Measurements from ENCODE around the gene BTBD6. TPM values are rescaled to one million over a fixed set of nuclear protein-coding genes. Genes with fewer than 3 reads are reported as not detected.

BTBD6 gene
- total RNA-seq, 1 experiment from 2014 or later = 58.9 TPM

GRCh38 chr14:105212541-105213300 is 35.6 kb upstream of the BTBD6 start:
- Histone ChIP-seq H3K4me2 (ENCODE audit: low read depth, low read length, poor library complexity, severe bottlenecking) (no peak overlapping the region), H3K9ac (ENCODE audit: low read length) (no peak overlapping the region), H3K4me3 (ENCODE audit: low read length) (no peak overlapping the region), H3K27ac (ENCODE audit: low read length) (no peak overlapping the region), H3K36me3 (ENCODE audit: insufficient read depth, low read length) (no peaks in the 10 kb centered on the region), H3K79me2 (ENCODE audit: low read length) (no peaks in the 10 kb centered on the region), H4K20me1 (ENCODE audit: insufficient read depth, low read depth, low read length) (0 out of 2 replicates have a peak, but pooled peaks cover 4% of the 10 kb centered on the region), H3K27me3 (ENCODE audit: low read length) (no peaks in the 10 kb centered on the region), H3K9me3 (ENCODE audit: low read length) (no peaks in the 10 kb centered on the region), H3K4me1 (ENCODE audit: low read length) (no peaks in the 10 kb centered on the region), H2AFZ (ENCODE audit: low read length) (no peak overlapping the region), H3K9me2 (replicated peaks; ENCODE audit: insufficient read depth, low read length) (no peaks in the 10 kb centered on the region)
- no peak for DNase-seq

- Histone ChIP-seq H4K20me1 (ENCODE audit: insufficient read depth, low read depth, low read length) (0 out of 2 replicates have a peak, but pooled peaks cover 4% of the 10 kb centered on the region), H3K79me2 (ENCODE audit: low read length) (no peaks in the 10 kb centered on the region), H3K4me2 (ENCODE audit: low read depth, low read length, poor library complexity, severe bottlenecking) (no peak overlapping the region), H3K9me3 (ENCODE audit: low read length) (no peaks in the 10 kb centered on the region), H3K27ac (ENCODE audit: low read length) (no peak overlapping the region), H3K4me1 (ENCODE audit: low read length) (no peaks in the 10 kb centered on the region), H3K9me2 (replicated peaks; ENCODE audit: insufficient read depth, low read length) (no peaks in the 10 kb centered on the region), H3K9ac (ENCODE audit: low read length) (no peak overlapping the region), H2AFZ (ENCODE audit: low read length) (no peak overlapping the region), H3K4me3 (ENCODE audit: low read length) (no peak overlapping the region), H3K36me3 (ENCODE audit: insufficient read depth, low read length) (no peaks in the 10 kb centered on the region), H3K27me3 (ENCODE audit: low read length) (no peaks in the 10 kb centered on the region)
- DNase-seq = no peak
Measured at GRCh38 chr14:105213361-105213760, 35.0 kb upstream of the BTBD6 start.

- Histone ChIP-seq H3K79me2 (ENCODE audit: low read length) (no peaks in the 10 kb centered on the region), H3K36me3 (ENCODE audit: insufficient read depth, low read length) (no peaks in the 10 kb centered on the region), H4K20me1 (ENCODE audit: insufficient read depth, low read depth, low read length) (0 out of 2 replicates have a peak, but pooled peaks cover 4% of the 10 kb centered on the region), H3K9me3 (ENCODE audit: low read length) (no peaks in the 10 kb centered on the region), H3K27me3 (ENCODE audit: low read length) (no peaks in the 10 kb centered on the region), H2AFZ (ENCODE audit: low read length) (no peak overlapping the region), H3K9ac (ENCODE audit: low read length) (no peak overlapping the region), H3K27ac (ENCODE audit: low read length) (no peak overlapping the region), H3K4me1 (ENCODE audit: low read length) (no peaks in the 10 kb centered on the region), H3K4me3 (ENCODE audit: low read length) (no peak overlapping the region), H3K9me2 (replicated peaks; ENCODE audit: insufficient read depth, low read length) (no peaks in the 10 kb centered on the region), H3K4me2 (ENCODE audit: low read depth, low read length, poor library complexity, severe bottlenecking) (no peak overlapping the region)
- DNase-seq = no peak
Measured at GRCh38 chr14:105214324-105214915, 33.9 kb upstream of the BTBD6 start.

DNA sequence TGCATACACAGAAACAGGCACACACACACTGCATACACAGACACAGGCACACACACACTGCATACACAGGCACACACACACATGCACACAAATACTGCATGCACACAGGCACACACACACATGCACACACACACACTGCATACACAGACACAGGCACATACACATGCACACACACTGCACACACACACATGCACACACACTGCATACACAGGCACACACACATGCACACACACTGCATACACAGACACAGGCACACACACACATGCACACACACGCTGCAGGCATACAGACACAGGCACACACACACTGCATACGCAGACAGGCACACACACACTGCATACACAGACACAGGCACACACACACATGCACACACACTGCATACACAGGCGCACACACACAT is 32.7 kb upstream of the BTBD6 start:
- no peaks in the 10 kb centered on the region for H4K20me1 ChIP-seq (ENCODE audit: insufficient read depth, low read depth, low read length)

GRCh38 chr14:105216490-105217247 is 31.7 kb upstream of the BTBD6 start:
- no peaks in the 10 kb centered on the region for H3K36me3 ChIP-seq (ENCODE audit: insufficient read depth, low read length)
- H3K4me3 ChIP-seq (ENCODE audit: low read length) = no peak overlapping the region
- H3K9me3 ChIP-seq (ENCODE audit: low read length) = no peaks in the 10 kb centered on the region

More for the DNA sequence above, 32.7 kb upstream of the BTBD6 start:
- Histone ChIP-seq H3K79me2 (ENCODE audit: low read length) (no peaks in the 10 kb centered on the region), H3K27me3 (ENCODE audit: low read length) (no peaks in the 10 kb centered on the region), H2AFZ (ENCODE audit: low read length) (no peak overlapping the region), H3K9me2 (replicated peaks; ENCODE audit: insufficient read depth, low read length) (no peaks in the 10 kb centered on the region), H3K4me1 (ENCODE audit: low read length) (no peaks in the 10 kb centered on the region), H3K36me3 (ENCODE audit: insufficient read depth, low read length) (no peaks in the 10 kb centered on the region), H3K4me2 (ENCODE audit: low read depth, low read length, poor library complexity, severe bottlenecking) (no peak overlapping the region), H3K27ac (ENCODE audit: low read length) (no peak overlapping the region), H3K9ac (ENCODE audit: low read length) (no peak overlapping the region), H3K4me3 (ENCODE audit: low read length) (no peak overlapping the region), H3K9me3 (ENCODE audit: low read length) (no peaks in the 10 kb centered on the region)
- DNase-seq = no peak

GRCh38 chr14:105217774-105218173 is 30.6 kb upstream of the BTBD6 start:
- Histone ChIP-seq H3K4me3 (ENCODE audit: low read length) (no peak overlapping the region), H3K4me1 (ENCODE audit: low read length) (no peaks in the 10 kb centered on the region), H3K4me2 (ENCODE audit: low read depth, low read length, poor library complexity, severe bottlenecking) (no peak overlapping the region), H3K79me2 (ENCODE audit: low read length) (no peaks in the 10 kb centered on the region), H3K9me3 (ENCODE audit: low read length) (no peaks in the 10 kb centered on the region), H3K9me2 (replicated peaks; ENCODE audit: insufficient read depth, low read length) (no peaks in the 10 kb centered on the region), H3K27ac (ENCODE audit: low read length) (no peak overlapping the region), H3K36me3 (ENCODE audit: insufficient read depth, low read length) (no peaks in the 10 kb centered on the region), H2AFZ (ENCODE audit: low read length) (no peak overlapping the region), H3K9ac (ENCODE audit: low read length) (no peak overlapping the region), H3K27me3 (ENCODE audit: low read length) (no peaks in the 10 kb centered on the region), H4K20me1 (ENCODE audit: insufficient read depth, low read depth, low read length) (no peaks in the 10 kb centered on the region)
- no peak for DNase-seq

More at GRCh38 chr14:105216490-105217247, 31.7 kb upstream of the BTBD6 start:
- H2AFZ ChIP-seq (ENCODE audit: low read length) = no peak overlapping the region
- H3K27ac ChIP-seq (ENCODE audit: low read length) = no peak overlapping the region
- no peaks in the 10 kb centered on the region for H3K4me1 ChIP-seq (ENCODE audit: low read length)
- H3K9ac ChIP-seq (ENCODE audit: low read length) = no peak overlapping the region
- no peaks in the 10 kb centered on the region for H3K9me2 ChIP-seq (replicated peaks; ENCODE audit: insufficient read depth, low read length)
- no peaks in the 10 kb centered on the region for H3K79me2 ChIP-seq (ENCODE audit: low read length)
- H3K27me3 ChIP-seq (ENCODE audit: low read length) = no peaks in the 10 kb centered on the region
- H3K4me2 ChIP-seq (ENCODE audit: low read depth, low read length, poor library complexity, severe bottlenecking) = no peak overlapping the region
- DNase-seq = no peak
- H4K20me1 ChIP-seq (ENCODE audit: insufficient read depth, low read depth, low read length) = no peaks in the 10 kb centered on the region

- no peaks in the 10 kb centered on the region for H3K36me3 ChIP-seq (ENCODE audit: insufficient read depth, low read length)
- H3K27ac ChIP-seq (ENCODE audit: low read length) = no peak overlapping the region
- no peaks in the 10 kb centered on the region for H3K79me2 ChIP-seq (ENCODE audit: low read length)
- no peaks in the 10 kb centered on the region for H4K20me1 ChIP-seq (ENCODE audit: insufficient read depth, low read depth, low read length)
- H3K4me2 ChIP-seq (ENCODE audit: low read depth, low read length, poor library complexity, severe bottlenecking) = no peak overlapping the region
- no peaks in the 10 kb centered on the region for H3K9me2 ChIP-seq (replicated peaks; ENCODE audit: insufficient read depth, low read length)
- DNase-seq = no peak
- H3K9me3 ChIP-seq (ENCODE audit: low read length) = no peaks in the 10 kb centered on the region
- H2AFZ ChIP-seq (ENCODE audit: low read length) = no peak overlapping the region
- H3K9ac ChIP-seq (ENCODE audit: low read length) = no peak overlapping the region
- no peak overlapping the region for H3K4me3 ChIP-seq (ENCODE audit: low read length)
- H3K4me1 ChIP-seq (ENCODE audit: low read length) = no peaks in the 10 kb centered on the region
- H3K27me3 ChIP-seq (ENCODE audit: low read length) = no peaks in the 10 kb centered on the region
Measured at GRCh38 chr14:105218611-105219010, 29.7 kb upstream of the BTBD6 start.

DNA sequence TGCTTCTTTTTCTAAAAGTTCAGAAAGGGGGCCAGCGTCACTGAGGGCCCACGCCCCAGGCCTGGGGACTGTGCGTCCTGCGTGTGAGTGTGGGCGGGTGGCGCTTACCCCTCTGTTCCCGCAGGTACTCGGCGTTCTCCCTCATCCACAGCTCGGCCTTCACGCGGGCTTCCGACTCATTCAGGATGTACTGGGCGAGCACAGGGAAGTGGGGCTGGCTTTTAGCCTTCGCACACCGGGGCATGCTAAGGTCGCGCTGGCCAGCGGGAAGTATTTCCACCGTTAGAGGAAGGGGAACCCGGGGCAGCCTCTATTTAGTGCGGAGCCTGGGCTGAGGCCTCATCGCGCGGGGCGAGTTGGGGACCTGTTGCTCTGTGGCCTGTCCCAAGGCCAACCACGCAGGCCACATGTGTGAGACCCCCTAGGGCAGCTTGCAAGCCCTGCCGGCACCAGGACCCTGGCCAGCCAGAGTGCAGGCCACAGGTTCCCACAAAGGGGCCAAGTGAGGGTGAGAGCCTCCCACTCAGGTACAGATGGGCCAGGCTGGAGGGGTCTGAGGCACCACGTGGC is 29.2 kb upstream of the BTBD6 start:
- Histone ChIP-seq H3K4me3 (ENCODE audit: low read length) (no peak overlapping the region), H3K9ac (ENCODE audit: low read length) (no peak overlapping the region), H3K9me2 (replicated peaks; ENCODE audit: insufficient read depth, low read length) (no peaks in the 10 kb centered on the region), H3K4me1 (ENCODE audit: low read length) (no peaks in the 10 kb centered on the region), H3K36me3 (ENCODE audit: insufficient read depth, low read length) (no peaks in the 10 kb centered on the region), H3K9me3 (ENCODE audit: low read length) (no peaks in the 10 kb centered on the region), H3K79me2 (ENCODE audit: low read length) (no peaks in the 10 kb centered on the region), H2AFZ (ENCODE audit: low read length) (no peak overlapping the region), H4K20me1 (ENCODE audit: insufficient read depth, low read depth, low read length) (no peaks in the 10 kb centered on the region), H3K27ac (ENCODE audit: low read length) (no peak overlapping the region), H3K27me3 (ENCODE audit: low read length) (no peaks in the 10 kb centered on the region), H3K4me2 (ENCODE audit: low read depth, low read length, poor library complexity, severe bottlenecking) (no peak overlapping the region)
- no peak for DNase-seq
